ENCODE results near the gene SHISA6.
"Not testable (repeated sequence)": the region's sequence is repeated elsewhere in the genome, so short reads cannot be mapped to it uniquely, and the experiment has no call there.

Gene SHISA6

DNA sequence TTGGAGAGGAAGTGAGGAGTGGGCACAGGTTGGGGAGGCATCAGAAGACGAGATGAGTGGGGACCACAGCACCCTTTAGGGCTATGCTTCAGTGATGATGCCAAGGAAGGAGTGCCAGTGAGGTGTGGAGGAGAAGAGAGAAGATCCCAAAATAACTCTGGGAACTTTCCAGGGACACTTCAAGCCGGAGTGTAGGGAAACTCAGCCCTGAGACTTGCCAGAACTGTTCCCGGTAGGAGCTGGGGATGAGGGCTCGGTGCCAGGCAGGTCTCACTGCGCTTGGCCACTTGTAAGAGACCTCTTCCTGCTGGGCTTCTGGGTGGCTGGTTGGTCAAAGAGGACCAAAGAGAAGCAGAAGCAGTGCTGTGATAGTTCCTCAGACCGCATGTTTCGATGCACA lies 63.6 kb downstream of the SHISA6 start:
- DNase-seq, result no peak

DNA sequence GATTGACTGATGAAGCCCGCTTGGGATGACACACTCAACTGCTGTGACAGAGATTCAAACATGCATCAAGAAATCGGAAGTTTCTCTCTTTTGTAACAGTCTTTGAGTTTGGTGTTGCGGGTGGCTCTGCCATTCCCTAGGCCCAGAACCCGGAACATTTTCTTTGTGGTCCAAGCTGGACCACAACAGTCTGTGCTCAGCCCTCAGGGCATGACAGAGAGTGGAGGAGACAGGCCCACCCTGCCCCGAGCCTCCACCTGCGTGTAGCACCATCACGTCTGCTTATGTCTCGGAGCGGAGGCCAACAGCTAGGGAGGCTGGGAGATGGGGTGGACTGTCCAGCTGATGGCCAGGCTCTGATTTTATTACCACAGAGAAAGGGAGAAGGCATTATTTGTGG lies 64.5 kb downstream of the SHISA6 start:
- DNase-seq, result no peak

DNA sequence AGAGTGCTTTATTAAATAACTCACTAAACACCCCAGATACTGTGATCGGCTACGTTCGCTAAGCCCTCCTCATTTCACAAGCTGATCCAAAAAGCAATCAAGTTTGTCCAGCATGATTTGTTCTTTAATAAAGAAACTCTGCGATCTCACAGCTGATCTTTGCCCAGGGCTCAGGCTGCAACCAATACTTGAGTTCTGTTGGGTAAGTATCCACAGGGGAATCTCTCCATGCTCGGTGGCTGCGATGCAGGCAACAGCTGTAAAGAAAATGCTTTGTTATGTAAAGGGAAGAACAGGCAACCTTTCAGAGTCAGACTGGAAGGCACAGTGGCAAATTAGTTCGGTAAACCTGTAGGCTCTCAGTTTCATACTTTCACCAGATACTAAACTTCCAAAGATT lies 67.5 kb downstream of the SHISA6 start:
- DNase-seq, result no peak

DNA sequence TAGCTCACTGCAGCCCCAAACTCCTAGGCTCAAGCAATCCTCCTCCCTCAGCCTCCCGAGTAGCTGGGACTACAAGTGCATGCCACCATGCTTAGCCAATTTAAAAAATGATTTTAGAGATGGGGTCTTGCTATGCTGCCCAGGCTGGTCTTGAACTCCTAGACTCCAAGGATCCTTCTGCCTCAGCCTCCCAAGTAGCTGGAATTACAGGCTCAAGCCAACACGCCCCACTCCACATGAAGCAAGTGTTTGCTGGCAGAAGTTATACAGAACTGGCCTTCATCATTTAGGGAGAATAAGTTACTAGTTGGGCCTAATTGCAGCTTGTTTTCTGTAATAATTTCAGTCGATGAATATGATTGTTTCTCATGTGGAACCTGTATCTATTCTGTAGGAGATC lies 68.0 kb downstream of the SHISA6 start:
- no peak for DNase-seq

DNA sequence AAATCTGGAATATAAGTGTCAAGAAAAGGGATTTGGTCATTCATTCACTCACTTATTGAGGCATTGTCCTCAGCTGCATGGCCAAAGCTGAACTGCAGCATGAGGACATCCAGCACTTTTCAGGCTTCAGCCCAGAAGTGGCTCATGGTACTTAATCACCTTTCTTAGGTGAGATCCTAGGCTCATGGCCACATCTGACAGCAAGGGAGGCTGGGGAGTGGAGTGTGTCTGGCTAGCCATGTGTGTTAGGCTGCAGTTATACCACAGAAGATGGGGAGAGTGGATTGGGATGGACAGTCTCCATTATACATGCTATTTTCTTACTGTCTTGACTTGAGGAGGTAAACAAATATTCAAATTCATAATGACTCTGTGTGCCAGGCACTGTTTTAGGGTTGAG lies 68.8 kb downstream of the SHISA6 start:
- no peak for DNase-seq

DNA sequence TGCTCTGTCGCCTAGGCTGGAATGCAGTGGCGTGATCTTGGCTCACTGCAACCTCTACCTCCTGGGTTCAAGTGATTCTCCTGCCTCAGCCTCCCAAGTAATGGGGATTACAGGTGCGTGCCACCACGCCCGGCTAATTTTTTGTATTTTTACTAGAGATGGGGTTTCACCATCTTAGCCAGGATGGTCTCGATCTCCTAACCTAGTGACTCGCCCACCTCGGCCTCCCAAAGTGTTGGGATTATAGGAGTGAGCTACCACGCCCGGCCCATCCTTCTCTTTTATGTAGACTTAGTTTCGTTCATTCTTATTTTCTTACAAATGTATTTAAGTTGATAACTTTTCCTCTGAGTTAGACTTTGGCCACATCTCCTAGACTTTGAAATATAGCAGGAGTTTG lies 75.4 kb downstream of the SHISA6 start:
- not testable (repeated sequence) for DNase-seq

DNA sequence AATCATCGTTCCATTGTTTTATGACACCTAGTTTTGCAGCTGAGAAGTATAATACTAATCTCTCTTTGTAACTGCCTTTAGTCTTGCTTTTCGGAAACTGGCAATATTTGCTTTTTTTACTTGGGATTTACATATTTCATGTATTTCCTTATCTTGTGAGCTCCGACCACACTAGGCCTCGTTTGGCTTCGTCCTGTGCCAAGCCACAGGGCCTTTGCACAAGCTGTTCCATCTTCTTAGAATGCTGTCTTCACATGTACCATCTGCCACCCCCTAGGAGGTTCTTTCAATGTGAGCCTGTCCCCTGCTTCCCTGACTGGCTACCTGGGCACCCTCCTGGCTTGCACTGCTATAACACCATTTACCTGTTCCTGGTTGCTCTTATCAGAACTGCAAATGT lies 77.2 kb downstream of the SHISA6 start:
- no peak for DNase-seq

DNA sequence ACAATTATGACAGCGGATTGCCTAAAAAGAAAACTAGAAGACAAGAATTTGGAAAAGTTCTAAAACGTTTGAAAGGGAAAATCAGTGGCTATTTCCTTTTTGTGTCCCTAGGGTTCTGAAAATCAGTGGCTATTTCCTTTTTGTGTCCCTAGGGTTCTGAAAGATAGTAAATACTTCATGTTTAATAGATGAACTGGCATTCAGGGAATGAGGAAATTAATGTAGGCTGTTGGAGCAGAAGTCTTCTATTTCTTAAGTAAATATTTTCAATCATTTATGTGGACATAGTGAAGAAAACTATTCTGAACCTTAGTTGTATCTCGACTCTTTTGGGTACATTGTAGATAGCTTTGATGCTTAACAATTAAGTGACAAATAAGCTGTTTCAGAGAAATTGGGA lies 78.9 kb downstream of the SHISA6 start:
- no peak for DNase-seq

DNA sequence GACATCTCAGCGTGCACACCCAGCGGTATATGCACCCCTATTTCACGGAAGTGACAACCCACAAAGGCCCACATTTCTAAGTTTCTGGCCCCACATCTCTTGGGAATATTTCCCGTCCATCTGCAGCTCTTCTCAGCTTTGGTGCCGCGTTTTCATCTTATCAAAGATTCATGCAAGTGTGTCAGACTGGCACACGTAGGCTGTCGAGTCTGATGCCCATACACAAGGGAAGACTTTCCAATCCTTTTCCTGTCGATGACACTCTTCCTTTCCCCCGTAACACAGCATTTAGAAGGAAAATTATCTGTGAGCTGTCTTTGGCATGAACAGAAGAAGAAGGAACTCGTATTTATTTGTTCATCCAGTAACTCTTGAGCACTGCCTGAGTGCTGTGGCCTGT lies 83.0 kb downstream of the SHISA6 start:
- no peak for DNase-seq

DNA sequence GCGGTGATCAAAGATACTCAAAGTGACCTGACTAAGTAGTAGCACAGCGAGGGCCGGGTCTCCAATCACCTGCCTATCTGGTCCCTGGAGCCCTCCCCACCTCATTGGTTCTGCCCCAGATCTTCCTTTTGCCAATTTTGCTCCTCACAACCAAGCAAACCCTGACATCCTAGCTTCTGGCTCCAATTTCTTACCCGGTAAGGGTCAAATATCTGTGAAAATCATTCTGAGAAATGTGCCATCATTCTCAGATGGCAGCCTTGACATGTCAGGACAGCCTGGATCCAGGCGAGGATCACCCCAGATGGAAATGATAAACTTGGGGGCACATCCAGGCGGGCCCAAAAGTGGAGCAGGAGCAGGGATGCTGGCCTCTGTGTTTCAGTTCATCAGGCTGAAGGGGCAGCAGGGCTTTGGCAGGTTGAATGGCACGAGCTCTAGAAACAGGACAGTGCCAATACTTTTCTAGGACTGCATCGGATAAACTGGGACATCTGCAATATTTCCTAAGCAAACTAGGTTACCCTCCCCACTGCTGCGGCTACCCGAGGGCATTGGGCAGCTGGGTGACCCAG lies 83.9 kb downstream of the SHISA6 start:
- no peak for DNase-seq

DNA sequence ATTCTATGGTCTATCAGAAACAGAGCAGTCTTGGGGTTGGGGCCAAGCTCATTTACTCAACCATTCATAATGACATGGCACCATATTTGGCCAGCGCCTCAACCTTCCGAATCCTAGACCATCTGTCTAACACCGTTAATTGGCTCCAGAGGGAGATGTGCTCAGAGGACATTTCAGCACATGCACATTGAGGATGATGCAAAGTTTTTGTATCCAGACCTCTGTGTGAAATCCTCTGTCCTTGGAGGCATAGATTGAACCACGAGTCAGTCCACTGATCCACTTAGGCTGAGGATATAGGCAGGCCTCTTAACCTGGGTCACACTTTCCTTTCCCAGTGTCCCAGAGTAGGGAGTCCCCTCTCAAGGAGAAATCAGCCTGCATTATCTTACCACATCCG lies 85.5 kb downstream of the SHISA6 start:
- DNase-seq, result no peak

DNA sequence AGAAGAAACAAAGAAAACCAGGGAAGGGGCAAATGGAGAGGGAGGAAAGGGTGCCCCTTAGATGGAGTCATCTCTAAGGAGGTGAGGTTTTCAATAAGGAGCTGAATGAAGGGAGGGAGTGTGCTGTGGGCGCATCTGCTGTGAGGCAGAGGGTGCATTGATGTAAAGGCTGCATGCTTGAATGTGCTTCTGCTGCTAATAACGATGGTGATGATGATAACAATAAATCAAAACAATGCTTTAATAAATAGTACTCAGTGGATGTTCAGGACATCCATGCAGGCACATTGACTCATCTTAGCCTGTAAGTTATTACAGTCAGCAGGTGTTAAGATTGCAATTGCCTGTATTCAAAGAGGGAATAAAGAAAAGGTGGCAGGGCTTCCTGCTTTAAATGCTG lies 87.8 kb downstream of the SHISA6 start:
- no peak for DNase-seq

DNA sequence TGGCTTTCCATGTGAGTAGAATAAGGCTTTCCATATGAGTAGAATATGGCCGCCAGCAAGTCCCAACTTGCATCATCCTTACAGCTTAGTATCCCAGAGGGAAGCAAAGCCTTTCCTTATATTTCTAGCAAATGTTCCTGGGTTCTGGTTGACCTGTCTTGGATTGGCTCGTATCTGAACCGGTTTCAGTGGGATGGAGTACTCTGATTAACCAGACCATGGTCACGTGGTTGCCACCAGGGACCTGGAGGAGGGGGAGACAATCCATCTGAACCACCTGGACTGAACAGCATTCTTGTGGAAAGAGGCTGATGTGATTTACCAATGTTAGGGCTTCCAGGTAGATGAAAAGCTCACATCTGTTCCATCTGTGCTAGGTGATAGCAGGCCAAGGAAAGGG lies 89.0 kb downstream of the SHISA6 start:
- no peak for DNase-seq

DNA sequence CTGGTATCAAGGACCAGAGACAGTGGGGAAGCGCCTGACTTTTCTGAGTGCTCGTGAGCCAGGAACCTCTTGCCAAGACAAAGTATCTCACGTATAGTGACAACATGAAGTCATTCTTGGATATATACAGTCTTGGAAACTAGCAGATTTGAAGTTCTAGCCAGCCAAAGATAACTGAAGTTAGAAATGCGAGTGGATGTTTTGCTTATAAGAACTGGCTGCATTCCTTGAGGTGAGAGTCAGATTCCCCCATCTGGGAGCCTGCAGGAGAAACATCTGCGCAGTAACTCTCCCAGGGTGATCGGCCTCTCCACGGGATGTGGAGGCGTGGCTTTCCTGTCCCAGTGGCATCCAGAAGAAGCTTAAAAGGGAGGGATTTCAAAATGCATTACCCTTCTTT lies 89.8 kb downstream of the SHISA6 start:
- DNase-seq, result no peak

DNA sequence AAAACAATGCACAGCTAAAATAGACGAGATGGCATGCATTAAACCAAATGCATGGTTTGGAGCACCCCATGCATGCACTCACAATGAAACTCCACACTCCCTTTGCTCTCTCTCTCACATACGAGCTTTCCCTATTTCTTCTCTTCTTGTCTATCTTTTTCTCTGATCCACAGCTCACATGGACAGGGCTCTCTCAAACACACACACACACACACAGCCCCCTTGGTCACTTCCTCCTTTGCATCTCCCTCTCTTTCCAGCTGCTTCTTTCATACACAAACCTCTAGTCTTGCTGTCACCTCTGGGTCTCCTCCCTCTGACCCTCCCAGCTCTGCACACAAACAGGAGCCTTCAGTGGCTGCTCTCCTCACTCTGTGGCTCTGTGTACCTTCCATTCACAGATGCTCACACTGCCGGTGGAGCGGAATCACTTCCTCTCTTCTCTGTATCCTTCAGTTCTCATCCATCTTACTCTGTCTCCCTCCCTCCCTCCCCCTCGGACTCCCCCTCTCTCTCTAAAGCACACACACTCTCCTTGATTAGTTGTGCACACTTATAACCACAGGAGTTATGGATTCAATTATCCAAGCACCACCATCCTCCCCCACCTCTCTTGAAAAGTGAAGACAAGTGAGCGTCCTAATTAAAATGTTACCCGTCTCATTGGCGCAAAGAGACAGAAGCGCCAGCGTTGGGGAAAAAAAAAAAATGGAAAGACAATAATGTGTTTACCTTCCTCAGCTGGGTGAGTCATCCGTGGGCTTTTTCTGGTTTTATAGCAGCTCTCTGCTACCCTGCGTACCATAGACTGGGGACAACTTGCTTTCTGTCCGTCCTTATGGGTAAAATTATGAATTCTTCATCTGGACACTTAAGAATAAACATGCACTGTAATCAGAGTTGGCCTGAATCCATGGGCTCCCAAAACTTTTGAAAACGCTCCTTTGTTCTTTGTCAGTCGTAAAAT lies 90.8 kb downstream of the SHISA6 start:
- no peak for DNase-seq

DNA sequence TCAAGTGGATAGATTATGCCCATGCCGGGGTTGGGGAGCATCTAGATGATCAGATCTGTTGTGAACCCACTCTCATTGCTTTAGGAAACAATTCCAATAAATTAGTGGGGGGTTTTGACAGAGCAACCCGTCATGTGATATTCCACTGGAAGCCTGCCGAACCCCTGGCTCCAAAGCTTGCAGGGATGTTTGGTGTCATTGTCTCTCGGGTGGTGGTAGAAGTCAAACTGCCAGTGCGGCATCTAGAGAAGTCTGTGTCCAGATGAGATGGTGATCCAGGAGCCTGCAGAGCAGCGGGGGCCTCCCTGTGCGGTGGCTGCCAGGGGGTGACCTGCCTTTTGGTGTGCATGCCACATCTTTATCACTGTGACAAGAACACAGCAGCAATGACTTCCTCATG lies 91.7 kb downstream of the SHISA6 start:
- DNase-seq, result no peak

DNA sequence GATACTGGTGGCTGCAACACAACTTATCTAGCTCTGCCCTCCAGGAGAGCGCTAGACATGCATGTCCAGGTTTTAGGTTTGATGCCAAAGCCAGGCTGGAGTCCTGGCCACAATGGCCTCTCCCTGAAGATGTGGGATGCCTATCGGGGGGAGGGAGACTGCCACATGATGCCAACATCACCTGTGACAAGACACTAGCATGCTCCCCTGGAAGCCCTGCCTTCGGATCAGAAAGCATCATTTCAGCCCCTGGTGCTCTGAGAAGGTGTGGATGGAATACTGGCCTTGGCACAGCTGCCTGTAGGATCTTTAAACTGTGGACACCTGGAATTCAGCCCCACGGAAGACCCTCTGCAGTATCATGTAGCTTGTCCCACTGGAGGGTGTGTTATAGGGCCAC lies 93.5 kb downstream of the SHISA6 start:
- DNase-seq, result no peak

DNA sequence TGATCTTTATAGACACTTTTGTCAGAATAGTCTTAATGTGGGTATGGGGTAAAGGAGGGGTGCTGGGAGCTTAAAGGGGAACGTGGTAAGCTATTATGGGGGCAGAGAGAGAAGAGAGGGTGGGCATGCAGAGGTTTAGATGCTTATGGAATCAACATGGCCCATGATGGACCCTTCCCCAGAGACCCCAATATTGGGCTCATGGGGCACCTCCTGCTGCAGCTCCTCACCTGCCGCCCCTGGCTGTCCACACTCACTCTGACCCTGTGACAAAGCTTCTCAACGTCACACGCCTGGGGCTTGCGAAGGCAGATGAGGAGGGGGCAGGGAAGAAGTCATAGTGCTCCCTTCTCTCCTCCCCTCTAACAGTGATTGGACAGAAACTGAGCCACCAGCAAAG lies 95.3 kb downstream of the SHISA6 start:
- DNase-seq, result no peak

DNA sequence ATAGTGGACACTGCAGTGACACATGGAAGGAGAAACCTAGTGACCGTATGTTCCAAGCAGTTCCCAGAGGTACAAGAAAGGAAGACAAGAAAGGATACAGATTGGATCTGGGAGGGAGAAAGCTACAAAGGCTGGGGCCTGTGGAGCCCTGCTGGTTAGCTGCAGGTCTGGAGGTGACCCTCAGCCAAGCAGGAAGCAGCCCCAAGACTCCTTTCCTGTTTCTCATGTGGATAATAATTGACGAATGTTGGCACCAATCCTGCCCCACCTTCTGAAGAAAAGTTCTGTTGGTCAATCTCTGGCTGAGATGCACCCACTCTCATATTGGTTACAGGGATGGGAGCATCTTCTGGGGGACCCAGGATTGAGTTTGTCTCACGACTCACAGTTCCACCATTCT lies 99.8 kb downstream of the SHISA6 start:
- no peak for DNase-seq

DNA sequence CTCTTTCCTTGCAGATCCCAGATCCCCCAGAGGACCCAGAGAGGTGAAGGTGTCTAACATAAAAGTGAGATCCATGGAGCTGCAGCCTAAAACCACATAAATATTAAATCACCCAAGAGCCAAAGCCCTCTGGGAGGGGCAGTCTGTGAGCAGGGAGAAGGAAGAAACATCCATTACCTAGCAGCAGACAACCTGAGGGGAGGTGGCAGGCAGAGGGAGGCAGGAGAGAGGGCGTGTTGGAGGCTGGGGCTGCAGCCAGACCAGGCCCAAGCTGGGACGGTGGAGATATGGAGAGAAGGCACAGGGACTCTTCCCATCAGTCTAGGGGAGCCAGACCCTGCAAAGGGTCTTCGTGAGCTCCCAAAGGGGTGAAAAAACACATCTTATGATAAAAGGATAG lies 101.1 kb downstream of the SHISA6 start:
- DNase-seq, result no peak

DNA sequence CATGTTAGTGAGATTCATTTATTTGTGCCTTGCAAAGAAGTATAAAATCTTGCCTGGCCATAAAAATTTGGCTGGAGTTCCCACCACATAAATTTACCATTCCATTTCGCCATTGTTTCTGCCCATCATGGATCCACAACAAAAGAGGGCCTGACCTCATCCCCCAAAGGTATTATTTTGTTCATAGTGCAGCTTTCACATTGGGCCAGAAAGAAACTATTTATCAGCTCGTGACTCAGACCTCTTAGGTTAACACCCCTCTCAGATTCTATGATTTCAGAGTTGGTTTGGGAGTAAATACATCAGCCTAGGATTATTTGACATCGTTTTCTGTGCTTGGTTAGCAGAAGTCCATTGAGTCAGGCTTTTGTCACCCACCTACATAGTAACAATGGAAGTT lies 108.1 kb downstream of the SHISA6 start:
- no peak for DNase-seq

DNA sequence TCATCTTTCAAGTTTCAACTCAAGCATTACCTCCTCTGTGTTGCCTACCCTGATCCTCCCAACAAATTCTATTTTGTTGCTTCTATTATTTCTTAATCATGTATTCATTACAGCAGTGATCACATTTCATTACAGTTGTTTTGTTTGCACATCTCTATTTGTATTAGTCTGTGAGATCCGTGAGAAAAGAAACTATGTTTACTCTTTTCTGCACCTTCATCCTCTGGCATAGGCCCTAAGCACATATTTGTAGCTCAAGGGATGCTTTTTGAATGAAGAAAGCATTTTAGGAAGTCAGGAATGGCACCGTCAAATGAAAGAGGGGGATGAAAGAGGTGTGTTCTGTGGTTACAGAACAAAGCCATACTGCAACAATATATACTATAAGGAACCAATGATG lies 110.5 kb downstream of the SHISA6 start:
- DNase-seq, result no peak

DNA sequence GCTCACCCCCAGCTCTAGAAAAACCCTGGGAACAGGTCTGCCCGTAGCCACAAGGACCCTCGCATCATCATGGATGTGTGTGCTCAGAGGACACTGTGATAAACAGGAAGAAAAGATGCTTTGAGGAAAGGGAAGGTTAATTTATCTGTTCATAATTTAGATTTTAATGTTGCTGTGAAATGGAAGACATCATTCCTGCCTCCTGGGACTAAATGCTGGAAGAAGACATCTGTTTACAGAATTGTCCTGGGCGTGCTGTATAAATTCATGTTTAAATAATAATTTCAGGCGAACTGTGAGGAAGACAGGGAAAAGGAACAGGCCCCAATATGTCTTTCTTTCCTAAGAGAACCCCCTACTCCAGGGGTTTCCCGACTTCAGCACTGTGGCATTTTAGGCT lies 112.6 kb downstream of the SHISA6 start:
- DNase-seq, result no peak

DNA sequence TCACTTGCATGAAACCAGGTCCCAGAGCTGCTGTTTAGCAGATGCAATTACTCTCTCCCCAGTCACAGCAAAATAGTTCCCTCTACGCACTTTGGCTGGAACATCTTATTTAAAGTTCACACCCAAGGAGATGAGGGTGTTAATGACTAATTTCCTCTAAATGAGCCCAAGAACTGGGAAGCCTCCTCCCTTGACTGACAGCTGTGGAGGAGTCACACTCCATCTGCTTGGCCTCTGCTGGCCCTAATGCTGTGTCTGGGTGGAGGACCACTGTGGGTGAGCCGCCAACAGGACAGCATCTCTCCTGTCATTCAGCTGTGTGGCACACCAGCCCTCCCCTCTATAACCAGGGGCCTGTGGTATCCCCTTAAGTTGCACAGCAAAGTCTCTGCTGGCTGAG lies 115.4 kb downstream of the SHISA6 start:
- no peak for DNase-seq

Data from Kasumi-1 (cell line).